Measurements from ENCODE around the gene PLOD1.

GRCh38 chr1:11891433-11892186, 42.9 kb upstream of the PLOD1 start:
- TF ChIP-seq CTCF (optimal IDR thresholded peaks at IDR 0.05 in 1 of 3, IDR thresholded peaks at IDR 0.05 in 1 of 3, conservative IDR thresholded peaks at IDR 0.05 in 1 of 3; ENCODE audit: extremely low read depth in 1 of 3, insufficient read depth in 2 of 3, low read length in 3 of 3) (no peak), EZH2 (IDR thresholded peaks at IDR 0.05; ENCODE audit: low read length) (no peak)
